ENCODE results near the gene DUSP14.

DNA sequence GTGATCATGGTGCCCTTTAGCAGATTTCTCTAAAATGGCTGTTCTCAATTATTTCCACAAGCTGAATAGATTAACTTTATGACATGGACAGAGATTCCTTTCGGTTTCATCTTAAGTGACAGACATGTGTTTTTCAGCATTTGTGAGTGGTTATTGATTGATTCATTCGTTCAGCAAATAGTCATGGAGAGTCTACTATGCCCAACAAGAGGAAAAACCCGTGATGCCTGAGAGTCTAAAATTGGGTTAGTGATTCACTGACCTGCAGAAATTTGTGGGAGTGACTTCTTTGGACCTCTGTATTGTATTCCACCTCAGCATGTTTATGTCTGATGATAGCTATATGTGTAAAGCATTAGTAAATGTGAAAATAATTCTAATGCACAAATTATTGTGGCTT, 28.0 kb upstream of the DUSP14 start:
- no peak for TF ChIP-seq POLR2A (IDR thresholded peaks at IDR 0.05; ENCODE audit: control extremely low read depth in 1 of 2, low read depth in 2 of 2, low read length in 2 of 2)
- no peak for TF ChIP-seq CHD1 (IDR thresholded peaks at IDR 0.05; ENCODE audit: low read depth, low read length)
- TF ChIP-seq RAD21 (IDR thresholded peaks at IDR 0.05 in 1 of 2, conservative IDR thresholded peaks at IDR 0.05 in 1 of 2; ENCODE audit: low read depth in 2 of 2, low read length in 2 of 2), result no peak
- TF ChIP-seq, protein P1, sequence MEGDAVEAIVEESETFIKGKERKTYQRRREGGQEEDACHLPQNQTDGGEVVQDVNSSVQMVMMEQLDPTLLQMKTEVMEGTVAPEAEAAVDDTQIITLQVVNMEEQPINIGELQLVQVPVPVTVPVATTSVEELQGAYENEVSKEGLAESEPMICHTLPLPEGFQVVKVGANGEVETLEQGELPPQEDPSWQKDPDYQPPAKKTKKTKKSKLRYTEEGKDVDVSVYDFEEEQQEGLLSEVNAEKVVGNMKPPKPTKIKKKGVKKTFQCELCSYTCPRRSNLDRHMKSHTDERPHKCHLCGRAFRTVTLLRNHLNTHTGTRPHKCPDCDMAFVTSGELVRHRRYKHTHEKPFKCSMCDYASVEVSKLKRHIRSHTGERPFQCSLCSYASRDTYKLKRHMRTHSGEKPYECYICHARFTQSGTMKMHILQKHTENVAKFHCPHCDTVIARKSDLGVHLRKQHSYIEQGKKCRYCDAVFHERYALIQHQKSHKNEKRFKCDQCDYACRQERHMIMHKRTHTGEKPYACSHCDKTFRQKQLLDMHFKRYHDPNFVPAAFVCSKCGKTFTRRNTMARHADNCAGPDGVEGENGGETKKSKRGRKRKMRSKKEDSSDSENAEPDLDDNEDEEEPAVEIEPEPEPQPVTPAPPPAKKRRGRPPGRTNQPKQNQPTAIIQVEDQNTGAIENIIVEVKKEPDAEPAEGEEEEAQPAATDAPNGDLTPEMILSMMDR (IDR thresholded peaks at IDR 0.05; ENCODE audit: control extremely low read depth in 1 of 3, insufficient read depth in 1 of 3, low read depth in 1 of 3, low read length in 3 of 3), result no peak
- no peak for TF ChIP-seq TAF1 (IDR thresholded peaks at IDR 0.05; ENCODE audit: low read depth, low read length)
- TF ChIP-seq, protein P2, sequence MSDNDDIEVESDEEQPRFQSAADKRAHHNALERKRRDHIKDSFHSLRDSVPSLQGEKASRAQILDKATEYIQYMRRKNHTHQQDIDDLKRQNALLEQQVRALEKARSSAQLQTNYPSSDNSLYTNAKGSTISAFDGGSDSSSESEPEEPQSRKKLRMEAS (IDR thresholded peaks at IDR 0.05), result no peak
